HG03378 (cell line): ENCODE data around the gene CALML5.

Experiments used
- ATAC-seq: cut with Tn5 transposase; IDR thresholded peaks from one replicate; pipeline ENCODE4 v1.9.1; 2021; ENCODE audit warnings: mild to moderate bottlenecking, moderate library complexity; ENCODE audit not compliant: unreplicated experiment

Gene CALML5, protein sequence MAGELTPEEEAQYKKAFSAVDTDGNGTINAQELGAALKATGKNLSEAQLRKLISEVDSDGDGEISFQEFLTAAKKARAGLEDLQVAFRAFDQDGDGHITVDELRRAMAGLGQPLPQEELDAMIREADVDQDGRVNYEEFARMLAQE

DNA sequence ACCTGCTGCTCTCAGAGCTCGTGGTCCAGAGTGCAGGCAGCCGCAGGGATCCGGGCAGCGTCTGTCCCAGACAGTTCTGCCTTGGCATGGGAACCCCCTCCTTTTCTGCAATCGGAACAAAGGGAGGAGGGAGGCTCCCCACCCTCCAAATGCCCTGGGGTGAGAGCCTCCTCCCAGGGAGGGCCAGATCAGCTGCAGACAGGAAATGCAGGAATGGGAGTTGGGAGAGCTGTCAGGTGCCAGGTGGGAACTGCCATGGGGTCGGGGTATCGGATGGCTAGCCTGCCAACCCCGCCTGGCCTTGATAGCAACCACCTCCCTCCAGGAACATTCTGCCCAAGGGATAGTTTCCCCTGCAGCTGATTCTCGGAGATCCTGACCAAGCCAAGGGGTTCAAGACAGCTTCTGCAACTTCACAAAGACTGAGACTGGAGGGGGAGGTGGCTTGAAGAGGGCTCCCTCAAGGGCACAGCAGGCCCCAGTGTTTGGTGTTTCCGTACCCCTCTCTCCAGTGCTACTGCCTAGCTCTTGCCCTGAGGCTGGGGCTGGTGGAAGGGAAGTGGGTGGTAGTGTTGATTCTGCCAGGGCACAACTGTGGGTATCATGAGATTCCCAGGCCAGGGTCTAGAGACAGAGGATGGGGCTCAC, at the start of gene CALML5:
CALML5 (minus strand) TSS at position 78 of the 648 bp plus-strand sequence. CDS start 132 bp downstream, outside the sequence.
- ATAC-seq: no peak

DNA sequence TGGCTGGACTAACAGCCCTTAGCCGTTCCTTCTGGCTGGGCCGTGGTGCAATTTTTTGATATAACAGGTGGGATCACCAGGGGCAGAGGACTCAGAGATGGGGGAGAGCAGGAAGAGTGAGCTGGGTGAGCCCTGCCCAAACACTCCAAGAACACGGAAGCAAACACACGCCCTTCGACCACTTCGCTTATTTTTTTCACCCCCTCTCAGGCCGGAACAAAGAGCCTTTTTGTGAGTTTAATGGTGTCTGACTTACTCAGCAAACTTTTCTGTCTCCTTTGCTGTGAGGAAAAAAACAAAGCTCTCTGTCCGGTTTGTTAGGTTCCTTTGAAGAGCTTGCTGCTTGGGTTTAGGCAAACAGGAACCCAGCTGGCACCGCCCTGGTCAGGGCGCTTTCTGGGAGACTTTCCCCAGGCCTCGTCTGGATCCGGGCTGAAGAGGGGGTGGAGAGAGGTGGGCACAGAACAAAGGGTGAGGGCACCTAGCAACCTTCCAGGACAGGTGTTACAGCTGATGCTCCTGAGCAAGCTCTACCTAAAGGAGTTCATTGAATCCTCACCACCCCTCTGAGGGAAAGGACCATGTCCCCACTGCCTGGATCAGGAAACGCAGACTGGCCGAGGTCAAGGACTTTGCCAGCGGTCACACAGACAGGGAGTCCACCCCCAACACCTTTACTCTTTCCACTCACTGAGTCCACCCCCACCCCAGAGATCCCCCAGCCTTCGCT, 48.7 kb upstream of the CALML5 start:
- no peak for ATAC-seq

DNA sequence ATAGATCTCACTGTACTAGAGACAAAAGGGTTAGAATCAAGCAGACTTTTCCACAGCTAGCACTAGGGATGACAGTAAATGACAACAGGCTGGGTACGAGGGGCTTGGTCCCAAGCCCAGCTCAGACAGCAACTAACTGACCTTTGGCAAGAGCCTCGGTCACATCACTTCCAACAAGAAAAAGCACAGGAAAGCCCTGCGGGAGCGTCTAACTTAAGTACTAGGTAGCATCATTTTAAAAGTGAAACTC, 48.2 kb upstream of the CALML5 start:
- ATAC-seq: no peak

DNA sequence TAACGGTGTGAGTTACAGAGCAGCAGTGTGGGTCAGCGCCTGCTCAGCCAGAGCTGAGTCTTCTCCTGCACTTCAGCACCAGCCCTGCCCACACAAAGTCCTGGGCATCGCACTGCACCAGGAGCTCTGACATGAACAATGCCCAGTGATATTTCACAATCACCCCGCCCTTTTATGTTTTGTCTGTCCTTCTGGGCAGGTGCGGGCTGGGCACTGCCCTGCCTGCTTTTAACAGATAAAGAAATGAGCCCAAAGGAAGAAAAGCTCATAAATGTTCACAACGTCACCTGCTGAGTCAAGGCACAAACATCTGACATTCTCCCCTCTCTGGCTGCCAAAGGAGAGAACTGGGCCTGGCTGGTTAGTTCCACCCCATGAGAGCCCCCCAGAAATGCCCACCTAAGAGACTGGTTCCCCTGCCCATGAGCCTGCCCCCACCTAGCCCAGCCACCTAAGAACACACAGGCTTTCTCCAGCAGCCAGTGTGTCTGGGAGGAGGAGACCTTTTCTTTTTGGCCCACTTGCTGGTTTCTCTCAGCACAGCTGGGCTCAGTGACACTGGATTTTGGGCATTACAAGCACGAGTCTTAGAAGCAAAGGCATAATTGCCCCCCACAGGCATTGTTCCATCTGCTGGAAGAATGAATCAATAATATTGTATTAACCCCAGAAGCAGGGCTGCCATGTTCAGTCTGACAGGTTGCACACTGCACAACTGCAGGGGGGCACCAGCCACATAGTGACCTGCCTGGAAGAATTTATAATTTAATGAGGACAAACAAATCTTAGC, 47.7 kb upstream of the CALML5 start:
- no peak for ATAC-seq

DNA sequence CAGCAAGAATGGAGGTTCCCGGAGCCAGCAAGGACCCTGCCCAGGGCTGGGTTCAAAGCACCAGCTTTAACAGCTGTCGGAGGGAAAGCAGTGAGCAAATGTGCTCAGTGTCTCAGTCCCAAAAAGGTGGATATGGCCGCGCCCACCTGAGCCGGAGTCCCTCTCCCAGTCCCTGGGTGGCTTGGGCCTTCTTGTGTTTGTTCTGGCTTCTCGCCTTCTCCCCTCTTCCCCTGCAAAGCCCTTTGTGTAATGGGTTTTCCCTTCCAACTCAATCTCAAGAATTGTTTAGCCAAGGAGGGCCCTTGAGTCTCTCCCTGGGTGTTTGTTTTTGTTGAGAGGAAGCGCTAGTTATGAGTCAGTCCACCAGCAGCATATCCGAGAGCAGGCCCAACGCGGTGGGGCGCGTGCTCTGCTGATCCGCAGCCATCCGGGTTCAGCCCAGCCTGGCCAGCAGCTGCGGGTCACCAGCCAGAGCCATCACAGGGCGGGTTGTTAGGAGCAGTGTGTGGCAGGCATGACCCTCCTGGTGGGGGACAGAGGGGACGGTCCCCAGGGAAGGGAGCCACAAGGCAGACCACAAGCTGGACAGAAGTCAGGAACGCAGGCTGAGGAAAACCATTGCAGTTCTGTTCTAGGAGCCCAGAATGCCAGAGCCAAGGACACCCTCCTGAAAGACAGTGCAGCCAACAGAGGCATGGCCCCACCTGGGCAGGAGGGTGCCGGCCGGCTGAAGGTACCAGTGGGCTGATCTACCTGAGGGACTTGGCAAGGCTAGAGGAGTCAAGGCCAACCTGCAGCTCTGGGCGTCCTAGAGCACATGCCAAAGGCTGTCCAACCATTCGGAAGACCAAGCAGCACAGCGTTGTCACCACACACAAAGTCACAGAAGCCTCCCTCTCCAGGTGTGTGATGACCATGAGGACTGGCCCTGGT, 46.7 kb upstream of the CALML5 start:
- ATAC-seq: no peak

DNA sequence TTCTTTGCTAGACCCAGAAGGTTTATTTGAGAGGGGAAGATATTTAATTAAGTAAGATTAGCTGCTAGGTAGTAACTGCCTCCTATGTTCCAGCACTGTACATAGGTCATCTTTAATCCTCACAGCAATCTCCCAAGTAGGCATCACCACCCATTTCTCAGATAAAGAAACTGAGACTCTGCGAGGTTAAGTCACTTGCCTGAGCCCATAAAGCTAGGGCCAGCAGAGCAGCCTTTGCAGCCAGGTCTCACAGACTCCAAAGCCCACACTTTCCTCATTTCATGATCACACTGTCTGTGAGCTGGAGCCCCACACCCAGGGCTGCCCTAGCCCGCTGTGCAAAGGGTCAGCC, 46.0 kb upstream of the CALML5 start:
- ATAC-seq: no peak

DNA sequence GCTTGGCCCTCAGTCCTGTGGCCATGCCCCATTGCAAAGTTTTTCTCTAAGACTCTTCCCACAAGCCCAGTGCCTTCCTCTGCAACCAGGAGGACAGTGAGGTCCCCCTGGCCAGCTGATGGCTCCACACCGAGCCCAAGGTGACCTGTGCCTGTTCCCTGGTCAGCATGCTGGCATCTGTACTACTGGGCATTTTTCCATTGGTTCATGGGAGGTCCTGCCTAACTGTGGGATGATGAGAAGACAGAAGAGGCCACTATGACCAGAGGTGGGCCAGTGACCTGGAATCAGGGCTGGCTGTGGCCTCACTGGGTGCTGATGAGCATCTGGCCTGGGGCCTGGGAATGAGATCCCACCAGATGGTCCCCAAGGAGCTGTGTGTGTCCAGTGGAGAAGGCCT, 45.6 kb upstream of the CALML5 start:
- ATAC-seq: no peak

DNA sequence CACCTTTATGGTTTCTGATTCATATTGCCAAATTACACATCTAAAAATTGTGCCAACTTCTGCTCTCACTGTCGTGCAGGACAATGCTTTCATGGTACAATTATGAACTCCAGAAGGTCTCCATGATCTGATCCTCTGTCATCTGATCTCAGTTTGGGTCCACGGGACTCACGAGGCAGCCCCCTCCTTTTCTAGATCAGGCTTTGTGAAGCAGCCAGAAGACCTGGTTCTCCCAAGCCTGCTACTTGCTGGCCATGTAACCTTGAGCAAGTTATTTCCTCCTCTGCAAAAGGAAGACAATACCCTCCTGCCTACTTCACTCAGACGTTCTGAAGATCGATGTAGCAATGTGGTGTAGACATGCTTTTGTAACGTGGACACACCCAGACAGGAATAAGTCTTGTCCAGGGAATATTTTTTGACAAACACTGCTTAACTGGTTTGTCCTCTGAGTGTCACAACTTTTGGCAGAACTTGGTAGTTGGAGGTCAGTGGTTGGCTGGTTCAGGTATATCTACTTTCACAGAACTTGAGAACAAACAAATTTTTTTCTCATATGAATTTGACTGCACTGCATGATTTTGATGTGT, 44.9 kb upstream of the CALML5 start:
- ATAC-seq: no peak

DNA sequence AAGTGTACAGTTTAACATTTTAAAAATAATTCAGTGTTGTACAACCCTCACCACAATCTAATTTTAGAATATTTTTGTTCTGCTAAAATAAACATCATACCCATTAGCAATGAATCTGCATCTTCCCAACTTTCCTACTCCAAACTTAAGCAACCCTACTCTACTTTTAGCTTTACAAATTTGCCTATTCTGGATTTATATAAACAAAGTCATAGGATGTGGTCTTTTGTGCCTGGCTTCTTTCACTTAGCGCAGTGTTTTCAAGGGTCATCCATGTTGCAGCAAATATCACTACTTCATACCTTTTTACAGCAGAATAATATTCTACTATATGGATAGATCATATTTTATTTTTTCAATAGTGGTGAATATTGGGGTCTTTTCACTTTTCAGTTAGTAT, 44.3 kb upstream of the CALML5 start:
- no peak for ATAC-seq

DNA sequence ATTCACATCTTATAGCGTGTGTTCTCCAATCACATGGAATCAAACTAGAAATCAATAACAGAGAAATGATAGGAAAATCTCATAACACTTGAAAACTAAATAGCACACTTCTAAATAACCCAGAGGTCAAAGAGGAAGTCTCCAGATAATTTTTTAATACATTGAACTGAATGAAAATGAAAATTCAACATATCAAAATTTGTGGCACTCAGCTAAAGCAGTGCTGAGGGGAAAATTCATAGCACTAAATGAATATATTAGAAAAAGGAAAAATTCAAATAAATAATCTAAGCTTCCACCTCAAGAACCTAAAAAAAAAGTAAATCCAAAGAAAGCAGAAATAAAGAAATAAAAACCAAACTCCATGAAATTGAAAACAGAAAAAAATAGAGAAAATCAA, 42.7 kb upstream of the CALML5 start:
- ATAC-seq: no peak

DNA sequence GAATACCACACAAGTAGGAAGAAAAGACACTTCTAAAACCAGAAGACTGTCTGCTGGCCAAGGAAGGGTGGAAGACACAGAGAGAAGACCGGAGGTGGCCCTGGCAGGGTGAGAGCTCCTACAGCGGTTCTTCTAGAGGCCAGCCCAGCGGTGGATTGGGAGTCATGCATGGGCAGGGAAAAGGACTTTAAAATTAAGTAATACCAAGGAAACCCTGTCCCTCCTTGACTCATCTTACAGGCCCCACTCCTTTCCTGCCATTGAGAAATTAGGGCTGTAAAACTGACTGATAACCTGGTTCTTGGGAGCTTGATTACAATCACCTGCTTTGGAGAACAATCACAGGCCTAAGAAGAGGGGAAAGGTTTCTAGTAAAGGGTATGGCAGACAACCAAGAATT, 41.5 kb upstream of the CALML5 start:
- ATAC-seq: no peak

DNA sequence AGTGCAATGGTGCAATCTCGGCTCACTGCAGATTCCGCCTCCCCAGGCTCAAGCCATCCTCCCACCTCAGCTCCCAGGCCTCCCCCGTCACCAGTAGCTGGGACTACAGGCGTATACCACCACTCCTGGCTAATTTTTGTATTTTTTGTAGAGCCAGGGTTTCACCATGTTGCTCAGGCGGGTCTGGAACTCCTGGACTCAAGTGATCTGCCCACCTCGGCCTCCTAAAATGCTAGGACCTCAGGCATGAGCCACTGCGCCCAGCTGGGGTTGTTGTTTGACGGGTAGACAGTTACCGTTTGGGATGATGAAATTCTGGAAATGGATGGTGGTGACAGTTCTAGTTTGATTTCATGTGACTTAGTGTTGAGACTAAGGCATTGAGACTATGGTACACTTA, 40.7 kb upstream of the CALML5 start:
- ATAC-seq: no peak

DNA sequence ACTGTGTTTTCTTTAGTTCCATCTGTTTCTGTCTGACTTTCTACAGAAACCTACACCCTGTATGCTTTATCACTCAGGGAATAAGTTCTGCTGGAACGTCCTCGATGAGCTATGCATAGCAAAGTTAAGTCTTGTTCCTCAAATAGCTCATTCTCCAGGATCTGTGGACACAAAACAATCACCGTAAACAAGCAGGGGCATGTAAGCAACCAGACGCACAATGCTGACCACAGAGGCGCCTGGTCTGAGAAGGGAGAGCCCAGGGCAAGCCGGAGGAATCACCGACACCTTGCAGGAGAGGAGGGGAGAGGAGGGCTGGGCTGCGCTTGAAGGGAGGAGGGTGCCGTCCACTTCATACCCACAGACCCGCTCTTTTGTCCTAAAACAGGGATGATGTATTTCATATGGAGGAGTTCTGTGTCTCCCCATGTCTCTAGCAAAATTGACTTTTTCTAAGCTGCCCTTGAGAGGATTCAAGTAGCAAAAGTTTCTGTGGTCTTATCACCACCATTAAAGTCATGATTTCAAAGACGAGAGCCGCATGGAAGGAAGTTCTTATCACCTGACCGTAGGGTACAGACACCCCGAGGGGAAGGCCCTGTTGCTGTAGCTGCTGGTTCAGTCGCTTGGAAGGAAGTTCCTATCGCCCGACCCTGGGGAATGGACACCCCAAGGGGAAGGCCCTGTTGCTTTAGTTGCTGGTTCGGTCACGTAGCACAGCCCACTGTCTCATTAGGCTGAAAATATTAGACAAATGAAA, 39.7 kb upstream of the CALML5 start:
- ATAC-seq: no peak

DNA sequence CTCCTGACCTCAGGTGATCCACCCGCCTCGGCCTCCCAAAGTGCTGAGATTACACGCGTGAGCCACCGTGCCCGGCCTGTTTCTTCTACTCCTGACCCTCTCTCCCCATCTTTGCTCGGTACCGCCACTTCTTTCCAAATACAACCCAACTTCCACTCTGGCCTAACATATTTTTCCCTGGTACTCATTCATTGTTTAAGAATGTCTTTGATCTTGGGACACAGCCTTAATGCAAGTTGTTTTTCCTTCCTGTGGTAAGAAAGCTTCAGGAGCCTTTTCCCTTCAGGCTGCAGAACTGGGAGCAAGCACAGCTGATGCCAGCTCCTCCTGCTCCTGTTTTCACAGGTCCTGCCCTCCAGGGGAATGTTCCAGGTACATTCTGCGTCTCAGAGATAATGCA, 39.1 kb upstream of the CALML5 start:
- no peak for ATAC-seq

DNA sequence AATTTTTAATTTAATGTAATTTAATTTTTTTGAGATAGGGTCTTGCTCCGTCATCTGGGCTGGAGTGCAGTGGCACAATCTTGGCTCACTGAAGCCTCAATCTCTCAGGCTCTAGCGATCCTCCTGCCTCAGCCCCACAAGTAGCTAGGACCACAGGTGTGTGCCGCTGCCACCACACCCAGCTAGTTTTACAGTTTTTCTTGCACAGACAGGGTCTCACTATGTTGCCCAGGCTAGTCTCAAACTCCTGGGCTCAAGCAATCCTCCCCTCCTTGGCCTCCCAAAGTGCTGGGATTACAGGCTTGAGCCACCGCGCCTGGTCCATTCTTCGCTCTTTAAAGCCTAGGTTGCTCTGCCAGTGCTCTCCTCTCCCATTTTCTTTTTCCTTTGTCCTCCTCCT, 38.3 kb upstream of the CALML5 start:
- no peak for ATAC-seq

DNA sequence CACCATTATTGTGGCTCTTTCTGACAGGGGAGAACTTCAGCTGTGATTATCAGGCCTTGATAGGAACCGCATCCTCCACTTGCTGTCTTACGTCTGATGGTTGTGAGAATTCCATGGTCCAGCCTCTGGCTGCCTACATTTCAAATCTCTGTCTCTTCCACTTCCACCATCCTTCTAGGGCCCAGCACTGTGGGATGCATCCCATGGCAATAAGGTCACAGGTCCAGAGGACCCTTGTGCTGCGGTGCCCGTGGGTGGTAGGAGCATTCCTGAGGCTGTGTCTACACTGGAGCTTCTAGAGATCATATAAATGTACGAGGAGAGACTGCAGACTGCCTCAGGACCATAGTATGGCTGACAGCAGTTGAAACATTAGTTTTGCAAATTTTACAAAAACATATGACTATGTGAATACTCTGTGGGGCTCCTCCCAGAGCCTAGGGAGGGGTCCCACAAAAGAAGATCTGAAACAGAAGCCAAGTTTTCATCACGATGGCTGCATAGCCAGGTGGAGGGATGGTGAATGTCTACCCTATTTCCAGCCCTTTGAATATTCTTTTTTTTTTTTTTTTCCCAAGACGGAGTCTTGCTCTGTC, 37.2 kb upstream of the CALML5 start:
- ATAC-seq: no peak

DNA sequence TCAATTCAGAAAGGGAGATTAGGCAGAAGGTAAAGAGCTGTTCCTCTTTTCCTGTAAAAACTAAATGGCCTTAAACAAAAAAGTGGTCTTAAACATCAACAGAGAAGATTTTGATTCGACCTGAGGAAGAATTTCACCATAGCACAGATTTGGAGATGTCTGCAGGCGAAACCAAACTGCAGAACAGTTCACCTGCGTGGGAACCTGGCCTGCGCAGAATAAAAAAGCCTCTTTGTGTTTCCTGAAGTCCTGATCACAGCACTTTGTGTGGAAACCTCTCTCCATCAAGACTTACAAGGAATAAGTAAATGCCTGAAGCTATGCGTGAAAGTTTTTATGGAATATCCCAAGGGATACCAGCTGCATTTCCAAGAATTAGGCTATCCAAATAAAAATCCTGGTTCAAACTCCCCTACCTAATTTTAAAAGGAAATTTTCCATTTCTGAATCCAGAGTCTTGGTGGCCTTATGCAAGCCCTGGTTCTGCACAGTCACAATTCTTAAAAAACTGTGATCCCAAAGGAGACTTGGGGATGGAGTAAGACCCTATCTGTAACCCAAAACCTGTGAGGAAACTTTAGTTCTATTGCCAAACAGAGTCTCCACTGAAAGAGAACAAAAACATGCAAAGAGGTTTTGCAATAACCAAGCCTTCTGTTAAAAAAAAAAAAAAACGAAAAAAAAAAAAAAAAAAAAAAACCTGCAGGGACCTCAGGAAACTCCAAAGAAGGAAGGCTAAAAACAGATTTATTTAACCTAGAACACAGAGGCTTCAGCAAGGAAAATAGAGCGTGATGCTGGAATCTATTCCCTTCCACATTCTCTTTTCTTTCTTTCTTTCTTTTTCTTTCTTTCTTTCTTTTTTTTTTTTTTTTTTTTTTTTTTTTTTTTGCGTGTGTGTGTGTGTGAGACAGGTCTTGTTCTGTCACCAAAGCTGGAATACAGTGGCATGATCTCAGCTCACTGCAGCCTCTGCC, 35.8 kb upstream of the CALML5 start:
- ATAC-seq: no peak
